WTC11 (cell line): ENCODE results near the gene IL26. TPM values are rescaled to one million over a fixed set of nuclear protein-coding genes. Genes with fewer than 3 reads are reported as not detected.

ENCODE experiments used
- ATAC-seq: fragments of 200-7000 bp; cut with Tn5 transposase; 2 replicates; pipeline ENCODE4 v1.10.0; 2021; ENCODE audit warnings: mild to moderate bottlenecking, moderate library complexity
- CTCF ChIA-PET: fragments of 300-600 bp; sonication (Branson Sonifier 250); formaldehyde crosslinking; loops from one replicate; lab custom pipeline; 2021; ENCODE audit warnings: antibody characterized with exemption; lab: Charles Lee
- POLR2A ChIA-PET: fragments of 350-600 bp; sonication (Branson Sonifier 250); formaldehyde crosslinking; loops from one replicate; lab custom pipeline; 2021; ENCODE audit warnings: antibody characterized with exemption; lab: Charles Lee
- DNase-seq: peaks from one replicate; pipeline ENCODE4 v3.0.0; 2021; ENCODE audit warnings: low spot score
- H3K27ac Mint-ChIP-seq: 2 replicates; pipeline ENCODE4 v1.8.0; 2021; ENCODE audit warnings: mixed read lengths
- H3K27me3 Mint-ChIP-seq: 2 replicates; pipeline ENCODE4 v1.8.0; 2021; ENCODE audit warnings: low read depth, mild to moderate bottlenecking, moderate library complexity, mixed read lengths
- H3K36me3 Mint-ChIP-seq: 2 replicates; pipeline ENCODE4 v1.8.0; 2021; ENCODE audit warnings: mixed read lengths
- H3K4me1 Mint-ChIP-seq: 2 replicates; pipeline ENCODE4 v1.8.0; 2022; ENCODE audit warnings: mixed read lengths
- H3K4me3 Mint-ChIP-seq: 2 replicates; pipeline ENCODE4 v1.8.0; 2021; ENCODE audit warnings: mild to moderate bottlenecking, moderate library complexity, mixed read lengths
- H3K9me3 Mint-ChIP-seq: 2 replicates; pipeline ENCODE4 v1.8.0; 2021; ENCODE audit warnings: mixed read lengths
- ELF4 ChIP-seq: sonication (generic); formaldehyde crosslinking; IDR thresholded peaks from 2 replicates; pipeline ENCODE4 v1.8.1; 2022; ENCODE audit warnings: low read depth, mild to moderate bottlenecking, moderate library complexity, missing genetic modification reagents
- ESRRA ChIP-seq: sonication (generic); formaldehyde crosslinking; IDR thresholded peaks from 2 replicates; pipeline ENCODE4 v1.8.1; 2022; ENCODE audit warnings: mild to moderate bottlenecking, missing genetic modification reagents, borderline replicate concordance
- GRHL2 ChIP-seq: fragments of 250-450 bp; sonication (Bioruptor Pico); IDR thresholded peaks from 2 replicates; pipeline ENCODE4 v1.8.0; 2022; ENCODE audit warnings: mild to moderate bottlenecking, moderate library complexity; ENCODE audit not compliant: insufficient replicate concordance, severe bottlenecking
- HMGA2 ChIP-seq: fragments of 250-450 bp; sonication (Bioruptor Pico); IDR thresholded peaks from 2 replicates; pipeline ENCODE4 v1.4.0; 2021; ENCODE audit warnings: mild to moderate bottlenecking, moderate library complexity
- IRF2 ChIP-seq: sonication (generic); formaldehyde crosslinking; IDR thresholded peaks from 2 replicates; pipeline ENCODE4 v1.8.0; 2022; ENCODE audit warnings: low read depth, missing genetic modification reagents, borderline replicate concordance
- JUN ChIP-seq: sonication (generic); formaldehyde crosslinking; IDR thresholded peaks from 2 replicates; pipeline ENCODE4 v1.8.0; 2023; ENCODE audit warnings: mild to moderate bottlenecking, missing genetic modification reagents
- MXD4 ChIP-seq: fragments of 250-450 bp; sonication (Bioruptor Pico); IDR thresholded peaks from 2 replicates; pipeline ENCODE4 v1.8.0; 2021; ENCODE audit warnings: mild to moderate bottlenecking, moderate library complexity, borderline replicate concordance
- NFATC4 ChIP-seq: fragments of 250-450 bp; sonication (Bioruptor Pico); IDR thresholded peaks from 2 replicates; pipeline ENCODE4 v1.9.0; 2021; ENCODE audit warnings: mild to moderate bottlenecking
- SMAD4 ChIP-seq: sonication (generic); formaldehyde crosslinking; IDR thresholded peaks from 2 replicates; pipeline ENCODE4 v1.8.0; 2022; ENCODE audit warnings: mild to moderate bottlenecking, missing genetic modification reagents
- SP1 ChIP-seq: sonication (generic); formaldehyde crosslinking; conservative IDR thresholded peaks from 2 replicates; pipeline ENCODE4 v1.8.1; 2022; ENCODE audit warnings: missing genetic modification reagents
- TCF7 ChIP-seq: sonication (generic); formaldehyde crosslinking; IDR thresholded peaks from 2 replicates; pipeline ENCODE4 v1.8.0; 2022; ENCODE audit warnings: mild to moderate bottlenecking, low read depth, missing genetic modification reagents, moderate library complexity
- TP53 ChIP-seq: sonication (generic); formaldehyde crosslinking; IDR thresholded peaks from 2 replicates; pipeline ENCODE4 v1.8.1; 2023; ENCODE audit warnings: mild to moderate bottlenecking, missing genetic modification reagents
- ZBTB21 ChIP-seq: sonication (generic); formaldehyde crosslinking; IDR thresholded peaks from 2 replicates; pipeline ENCODE4 v1.8.1; 2023; ENCODE audit warnings: mild to moderate bottlenecking, missing genetic modification reagents, borderline replicate concordance
- ZNF232 ChIP-seq: sonication (generic); formaldehyde crosslinking; IDR thresholded peaks from 2 replicates; pipeline ENCODE4 v1.8.0; 2022; ENCODE audit warnings: mild to moderate bottlenecking, missing genetic modification reagents
- ZNF317 ChIP-seq: sonication (generic); formaldehyde crosslinking; IDR thresholded peaks from 2 replicates; pipeline ENCODE4 v1.8.1; 2023; ENCODE audit warnings: low read depth, mild to moderate bottlenecking, moderate library complexity, missing genetic modification reagents, borderline replicate concordance
- ZNF396 ChIP-seq: fragments of 250-450 bp; sonication (Bioruptor Pico); IDR thresholded peaks from 2 replicates; pipeline ENCODE4 v1.8.0; 2021; ENCODE audit warnings: mild to moderate bottlenecking, moderate library complexity, borderline replicate concordance
- total RNA-seq: library from RNA; stranded (reverse); gene quantifications from 3 replicates; pipeline ENCODE4 v1.2.3, GENCODE V29; 2021
- TF ChIP-seq, protein P1 (sequence below): sonication (generic); formaldehyde crosslinking; IDR thresholded peaks from 2 replicates; pipeline ENCODE4 v1.8.1; 2022; ENCODE audit warnings: low read depth, missing genetic modification reagents, borderline replicate concordance
- TF ChIP-seq, protein P2 (sequence below): sonication (generic); formaldehyde crosslinking; IDR thresholded peaks from 2 replicates; pipeline ENCODE4 v1.8.1; 2022; ENCODE audit warnings: mild to moderate bottlenecking, missing genetic modification reagents, moderate library complexity, borderline replicate concordance
- TF ChIP-seq, protein P3 (sequence below): sonication (generic); formaldehyde crosslinking; IDR thresholded peaks from 2 replicates; pipeline ENCODE4 v1.8.1; 2023; ENCODE audit warnings: mild to moderate bottlenecking, missing genetic modification reagents
- TF ChIP-seq, protein P4 (sequence below): sonication (generic); formaldehyde crosslinking; IDR thresholded peaks from 2 replicates; pipeline ENCODE4 v1.8.1; 2022; ENCODE audit warnings: low read depth, mild to moderate bottlenecking, moderate library complexity, missing genetic modification reagents, borderline replicate concordance
- TF ChIP-seq, protein P5 (sequence below): fragments of 250-450 bp; sonication (Bioruptor Pico); IDR thresholded peaks from 2 replicates; pipeline ENCODE4 v1.9.0; 2021; ENCODE audit warnings: mild to moderate bottlenecking
- TF ChIP-seq, protein P6 (sequence below): sonication (generic); formaldehyde crosslinking; IDR thresholded peaks from 2 replicates; pipeline ENCODE4 v1.8.0; 2023; ENCODE audit warnings: mild to moderate bottlenecking, missing genetic modification reagents
- TF ChIP-seq, protein P7 (sequence below): sonication (generic); formaldehyde crosslinking; IDR thresholded peaks from 2 replicates; pipeline ENCODE4 v1.8.1; 2023; ENCODE audit warnings: mild to moderate bottlenecking, missing genetic modification reagents, borderline replicate concordance

The IL26 gene
- total RNA-seq, 1 experiment from 2014 or later, result not detected

DNA sequence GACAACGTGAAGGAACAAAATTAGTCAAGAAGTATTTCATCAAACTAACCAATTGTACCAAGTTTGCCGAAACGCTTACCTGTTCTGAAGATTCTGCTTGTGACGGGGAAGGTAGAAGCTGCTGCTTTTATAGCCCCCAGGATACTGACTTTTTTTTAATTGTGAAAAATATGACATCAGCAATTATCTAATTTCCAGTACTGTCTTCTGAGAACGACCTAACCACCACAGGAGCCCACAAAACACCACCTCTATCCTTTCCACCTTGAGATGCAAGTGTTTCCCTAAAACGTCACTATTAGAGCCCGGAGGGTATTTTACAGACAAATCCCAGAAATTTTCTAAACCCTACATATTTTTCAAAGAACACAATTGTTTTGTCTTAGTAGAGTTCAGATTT lies 27.9 kb upstream of the IL26 start, which contains the start of gene IL22:
Gene IL22 (minus strand): TSS at position 101 of the 400 bp plus-strand sequence. CDS start 156 bp downstream, outside the sequence.
- Mint-ChIP-seq H3K27ac (no peak within 1 kb of the TSS), H3K27me3 (no peaks in the 10 kb centered on the region), H3K4me1 (no peaks in the 10 kb centered on the region), H3K9me3 (no peaks in the 10 kb centered on the region)
- ATAC-seq, result no peak
- TF ChIP-seq HMGA2 (CRISPR knock-in tag) (no peak), ELF4 (CRISPR knock-in tag) (no peak), SMAD4 (CRISPR knock-in tag) (no peak), ZNF317 (CRISPR knock-in tag) (no peak), TP53 (CRISPR knock-in tag) (no peak), IRF2 (CRISPR knock-in tag) (no peak), SP1 (CRISPR knock-in tag) (no peak), MXD4 (CRISPR knock-in tag) (no peak)
- TF ChIP-seq, protein P1, sequence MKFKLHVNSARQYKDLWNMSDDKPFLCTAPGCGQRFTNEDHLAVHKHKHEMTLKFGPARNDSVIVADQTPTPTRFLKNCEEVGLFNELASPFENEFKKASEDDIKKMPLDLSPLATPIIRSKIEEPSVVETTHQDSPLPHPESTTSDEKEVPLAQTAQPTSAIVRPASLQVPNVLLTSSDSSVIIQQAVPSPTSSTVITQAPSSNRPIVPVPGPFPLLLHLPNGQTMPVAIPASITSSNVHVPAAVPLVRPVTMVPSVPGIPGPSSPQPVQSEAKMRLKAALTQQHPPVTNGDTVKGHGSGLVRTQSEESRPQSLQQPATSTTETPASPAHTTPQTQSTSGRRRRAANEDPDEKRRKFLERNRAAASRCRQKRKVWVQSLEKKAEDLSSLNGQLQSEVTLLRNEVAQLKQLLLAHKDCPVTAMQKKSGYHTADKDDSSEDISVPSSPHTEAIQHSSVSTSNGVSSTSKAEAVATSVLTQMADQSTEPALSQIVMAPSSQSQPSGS (CRISPR knock-in tag), result no peak
- TF ChIP-seq, protein P2, sequence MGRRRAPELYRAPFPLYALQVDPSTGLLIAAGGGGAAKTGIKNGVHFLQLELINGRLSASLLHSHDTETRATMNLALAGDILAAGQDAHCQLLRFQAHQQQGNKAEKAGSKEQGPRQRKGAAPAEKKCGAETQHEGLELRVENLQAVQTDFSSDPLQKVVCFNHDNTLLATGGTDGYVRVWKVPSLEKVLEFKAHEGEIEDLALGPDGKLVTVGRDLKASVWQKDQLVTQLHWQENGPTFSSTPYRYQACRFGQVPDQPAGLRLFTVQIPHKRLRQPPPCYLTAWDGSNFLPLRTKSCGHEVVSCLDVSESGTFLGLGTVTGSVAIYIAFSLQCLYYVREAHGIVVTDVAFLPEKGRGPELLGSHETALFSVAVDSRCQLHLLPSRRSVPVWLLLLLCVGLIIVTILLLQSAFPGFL (CRISPR knock-in tag), result no peak
- TF ChIP-seq, protein P3, sequence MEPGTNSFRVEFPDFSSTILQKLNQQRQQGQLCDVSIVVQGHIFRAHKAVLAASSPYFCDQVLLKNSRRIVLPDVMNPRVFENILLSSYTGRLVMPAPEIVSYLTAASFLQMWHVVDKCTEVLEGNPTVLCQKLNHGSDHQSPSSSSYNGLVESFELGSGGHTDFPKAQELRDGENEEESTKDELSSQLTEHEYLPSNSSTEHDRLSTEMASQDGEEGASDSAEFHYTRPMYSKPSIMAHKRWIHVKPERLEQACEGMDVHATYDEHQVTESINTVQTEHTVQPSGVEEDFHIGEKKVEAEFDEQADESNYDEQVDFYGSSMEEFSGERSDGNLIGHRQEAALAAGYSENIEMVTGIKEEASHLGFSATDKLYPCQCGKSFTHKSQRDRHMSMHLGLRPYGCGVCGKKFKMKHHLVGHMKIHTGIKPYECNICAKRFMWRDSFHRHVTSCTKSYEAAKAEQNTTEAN (CRISPR knock-in tag), result no peak
- TF ChIP-seq, all 79 proteins: peak for 0
- Mint-ChIP-seq H3K36me3 (no peaks in the 10 kb centered on the region), H3K4me3 (no peak within 1 kb of the TSS)
- CTCF ChIA-PET, result interaction anchor here (0.6 kb wide), 1 partner anchor 897 kb away, joined by 5 read pairs; no protein-coding TSS in a partner anchor
- DNase-seq, result no peak
- POLR2A ChIA-PET, result no interaction called here

DNA sequence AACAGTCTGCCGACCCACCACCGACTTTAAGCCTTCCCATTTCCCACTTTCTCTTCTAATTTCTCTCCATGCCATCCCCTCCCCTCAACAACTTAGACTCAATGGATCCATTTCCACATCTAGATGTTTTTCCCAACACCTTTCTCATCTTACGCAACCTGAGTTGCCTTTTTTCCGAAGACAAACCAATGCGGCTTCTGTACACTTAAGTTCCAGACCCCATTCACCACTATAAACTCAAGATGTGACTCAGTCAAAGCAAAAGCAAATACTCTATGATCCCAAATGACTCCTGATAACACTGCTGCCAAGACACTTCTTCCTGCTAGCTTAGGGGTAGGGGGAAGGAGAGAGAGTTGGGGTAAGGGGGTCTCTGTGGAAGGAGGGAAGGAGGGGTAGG lies 26.5 kb upstream of the IL26 start:
- no peaks in the 10 kb centered on the region for H3K27me3 Mint-ChIP-seq
- no peaks in the 10 kb centered on the region for H3K4me1 Mint-ChIP-seq
- H3K9me3 Mint-ChIP-seq, result peaks cover 8% of the 10 kb centered on the region
- POLR2A ChIA-PET, result interaction anchor here (0.6 kb wide), 1 partner anchor 1467 kb away, joined by 3 read pairs; no protein-coding TSS in a partner anchor
- no peak for DNase-seq
- H3K36me3 Mint-ChIP-seq, result peaks cover 5% of the 10 kb centered on the region
- no peak for ATAC-seq
- CTCF ChIA-PET, result no interaction called here
- H3K27ac Mint-ChIP-seq, result no peak overlapping the region
- no peak overlapping the region for H3K4me3 Mint-ChIP-seq
- TF ChIP-seq ZNF232 (CRISPR knock-in tag), result no peak
- TF ChIP-seq ZNF396, result no peak
- TF ChIP-seq TP53 (CRISPR knock-in tag), result no peak
- no peak for TF ChIP-seq ESRRA (CRISPR knock-in tag)
- TF ChIP-seq ZBTB21 (CRISPR knock-in tag), result no peak
- TF ChIP-seq, protein P4, sequence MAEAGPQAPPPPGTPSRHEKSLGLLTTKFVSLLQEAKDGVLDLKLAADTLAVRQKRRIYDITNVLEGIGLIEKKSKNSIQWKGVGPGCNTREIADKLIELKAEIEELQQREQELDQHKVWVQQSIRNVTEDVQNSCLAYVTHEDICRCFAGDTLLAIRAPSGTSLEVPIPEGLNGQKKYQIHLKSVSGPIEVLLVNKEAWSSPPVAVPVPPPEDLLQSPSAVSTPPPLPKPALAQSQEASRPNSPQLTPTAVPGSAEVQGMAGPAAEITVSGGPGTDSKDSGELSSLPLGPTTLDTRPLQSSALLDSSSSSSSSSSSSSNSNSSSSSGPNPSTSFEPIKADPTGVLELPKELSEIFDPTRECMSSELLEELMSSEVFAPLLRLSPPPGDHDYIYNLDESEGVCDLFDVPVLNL (CRISPR knock-in tag), result no peak
- no peak for TF ChIP-seq GRHL2
- TF ChIP-seq NFATC4, result no peak
- no peak for TF ChIP-seq TCF7 (CRISPR knock-in tag)
- TF ChIP-seq, protein P5, sequence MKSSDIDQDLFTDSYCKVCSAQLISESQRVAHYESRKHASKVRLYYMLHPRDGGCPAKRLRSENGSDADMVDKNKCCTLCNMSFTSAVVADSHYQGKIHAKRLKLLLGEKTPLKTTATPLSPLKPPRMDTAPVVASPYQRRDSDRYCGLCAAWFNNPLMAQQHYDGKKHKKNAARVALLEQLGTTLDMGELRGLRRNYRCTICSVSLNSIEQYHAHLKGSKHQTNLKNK (CRISPR knock-in tag), result no peak
- TF ChIP-seq, protein P6, sequence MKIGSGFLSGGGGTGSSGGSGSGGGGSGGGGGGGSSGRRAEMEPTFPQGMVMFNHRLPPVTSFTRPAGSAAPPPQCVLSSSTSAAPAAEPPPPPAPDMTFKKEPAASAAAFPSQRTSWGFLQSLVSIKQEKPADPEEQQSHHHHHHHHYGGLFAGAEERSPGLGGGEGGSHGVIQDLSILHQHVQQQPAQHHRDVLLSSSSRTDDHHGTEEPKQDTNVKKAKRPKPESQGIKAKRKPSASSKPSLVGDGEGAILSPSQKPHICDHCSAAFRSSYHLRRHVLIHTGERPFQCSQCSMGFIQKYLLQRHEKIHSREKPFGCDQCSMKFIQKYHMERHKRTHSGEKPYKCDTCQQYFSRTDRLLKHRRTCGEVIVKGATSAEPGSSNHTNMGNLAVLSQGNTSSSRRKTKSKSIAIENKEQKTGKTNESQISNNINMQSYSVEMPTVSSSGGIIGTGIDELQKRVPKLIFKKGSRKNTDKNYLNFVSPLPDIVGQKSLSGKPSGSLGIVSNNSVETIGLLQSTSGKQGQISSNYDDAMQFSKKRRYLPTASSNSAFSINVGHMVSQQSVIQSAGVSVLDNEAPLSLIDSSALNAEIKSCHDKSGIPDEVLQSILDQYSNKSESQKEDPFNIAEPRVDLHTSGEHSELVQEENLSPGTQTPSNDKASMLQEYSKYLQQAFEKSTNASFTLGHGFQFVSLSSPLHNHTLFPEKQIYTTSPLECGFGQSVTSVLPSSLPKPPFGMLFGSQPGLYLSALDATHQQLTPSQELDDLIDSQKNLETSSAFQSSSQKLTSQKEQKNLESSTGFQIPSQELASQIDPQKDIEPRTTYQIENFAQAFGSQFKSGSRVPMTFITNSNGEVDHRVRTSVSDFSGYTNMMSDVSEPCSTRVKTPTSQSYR (CRISPR knock-in tag), result no peak
- TF ChIP-seq, protein P7, sequence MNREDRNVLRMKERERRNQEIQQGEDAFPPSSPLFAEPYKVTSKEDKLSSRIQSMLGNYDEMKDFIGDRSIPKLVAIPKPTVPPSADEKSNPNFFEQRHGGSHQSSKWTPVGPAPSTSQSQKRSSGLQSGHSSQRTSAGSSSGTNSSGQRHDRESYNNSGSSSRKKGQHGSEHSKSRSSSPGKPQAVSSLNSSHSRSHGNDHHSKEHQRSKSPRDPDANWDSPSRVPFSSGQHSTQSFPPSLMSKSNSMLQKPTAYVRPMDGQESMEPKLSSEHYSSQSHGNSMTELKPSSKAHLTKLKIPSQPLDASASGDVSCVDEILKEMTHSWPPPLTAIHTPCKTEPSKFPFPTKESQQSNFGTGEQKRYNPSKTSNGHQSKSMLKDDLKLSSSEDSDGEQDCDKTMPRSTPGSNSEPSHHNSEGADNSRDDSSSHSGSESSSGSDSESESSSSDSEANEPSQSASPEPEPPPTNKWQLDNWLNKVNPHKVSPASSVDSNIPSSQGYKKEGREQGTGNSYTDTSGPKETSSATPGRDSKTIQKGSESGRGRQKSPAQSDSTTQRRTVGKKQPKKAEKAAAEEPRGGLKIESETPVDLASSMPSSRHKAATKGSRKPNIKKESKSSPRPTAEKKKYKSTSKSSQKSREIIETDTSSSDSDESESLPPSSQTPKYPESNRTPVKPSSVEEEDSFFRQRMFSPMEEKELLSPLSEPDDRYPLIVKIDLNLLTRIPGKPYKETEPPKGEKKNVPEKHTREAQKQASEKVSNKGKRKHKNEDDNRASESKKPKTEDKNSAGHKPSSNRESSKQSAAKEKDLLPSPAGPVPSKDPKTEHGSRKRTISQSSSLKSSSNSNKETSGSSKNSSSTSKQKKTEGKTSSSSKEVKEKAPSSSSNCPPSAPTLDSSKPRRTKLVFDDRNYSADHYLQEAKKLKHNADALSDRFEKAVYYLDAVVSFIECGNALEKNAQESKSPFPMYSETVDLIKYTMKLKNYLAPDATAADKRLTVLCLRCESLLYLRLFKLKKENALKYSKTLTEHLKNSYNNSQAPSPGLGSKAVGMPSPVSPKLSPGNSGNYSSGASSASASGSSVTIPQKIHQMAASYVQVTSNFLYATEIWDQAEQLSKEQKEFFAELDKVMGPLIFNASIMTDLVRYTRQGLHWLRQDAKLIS (CRISPR knock-in tag), result no peak
- TF ChIP-seq JUN (CRISPR knock-in tag), result no peak
